Spleen (tissue), 11 donors: Measurements from ENCODE around the gene GREB1L. TPM values are rescaled to one million over a fixed set of nuclear protein-coding genes. Genes with fewer than 3 reads are reported as not detected.

ENCODE experiments used
- DNase-seq: peaks from one replicate; pipeline ENCODE4 v3.0.0-alpha.2; 2020
- H3K27ac ChIP-seq, 8 donors: fragments of 200-600 bp; sonication (generic) in 7 of 8; 1 replicate in 4 of 8; 2 replicates in 4 of 8; pipeline versions ENCODE4 v1.5.0 to v1.8.0; 2016 to 2021; ENCODE audit warnings: inconsistent platforms in 4 of 8, mild to moderate bottlenecking in 4 of 8, moderate library complexity in 1 of 8
- H3K27me3 ChIP-seq, 7 donors: fragments of 200-600 bp; sonication (generic) in 6 of 7; replicated peaks in 1 of 7; 1 replicate in 4 of 7; 2 replicates in 3 of 7; pipeline versions ENCODE4 v1.5.0 to v1.8.0; 2016 to 2021; ENCODE audit warnings: inconsistent platforms in 3 of 7, mild to moderate bottlenecking in 1 of 7
- H3K36me3 ChIP-seq, 6 donors: fragments of 200-600 bp; sonication (generic) in 5 of 6; 1 replicate in 4 of 6; 2 replicates in 2 of 6; pipeline versions ENCODE4 v1.5.0 to v1.8.0; 2016 to 2021; ENCODE audit warnings: inconsistent platforms in 2 of 6
- H3K4me1 ChIP-seq, 6 donors: fragments of 200-600 bp; sonication (generic) in 5 of 6; 1 replicate in 3 of 6; 2 replicates in 3 of 6; pipeline versions ENCODE4 v1.5.0 to v1.8.0; 2016 to 2021; ENCODE audit warnings: inconsistent platforms in 3 of 6
- H3K4me3 ChIP-seq, 8 donors: fragments of 200-600 bp; sonication (generic) in 7 of 8; 1 replicate in 4 of 8; 2 replicates in 4 of 8; pipeline versions ENCODE4 v1.5.0 to v1.8.0; 2016 to 2021; ENCODE audit warnings: inconsistent platforms in 4 of 8, mild to moderate bottlenecking in 4 of 8, moderate library complexity in 2 of 8
- H3K9me3 ChIP-seq, 8 donors: fragments of 200-600 bp; sonication (generic) in 7 of 8; 1 replicate in 4 of 8; 2 replicates in 4 of 8; pipeline versions ENCODE4 v1.5.0 to v1.8.0; 2016 to 2021; ENCODE audit warnings: inconsistent platforms in 4 of 8
- CTCF ChIP-seq, 11 experiments: fragments of 200-600 bp in 7 of 11; fragments of 450-650 bp in 4 of 11; sonication (generic) in 4 of 11; IDR thresholded peaks in 8 of 11; conservative IDR thresholded peaks in 3 of 11; 1 replicate in 7 of 11; 2 replicates in 4 of 11; pipeline versions ENCODE4 v1.4.0 to v1.8.0; 2016 to 2021; ENCODE audit warnings: antibody characterized with exemption in 11 of 11, inconsistent platforms in 4 of 11, mild to moderate bottlenecking in 1 of 11
- POLR2A ChIP-seq, 3 donors: fragments of 450-650 bp; IDR thresholded peaks; one replicate each; pipeline ENCODE4 v1.5.1; 2017; ENCODE audit warnings: antibody characterized with exemption in 3 of 3, mild to moderate bottlenecking in 1 of 3
- POLR2AphosphoS5 ChIP-seq, 3 donors: sonication (generic); formaldehyde crosslinking; IDR thresholded peaks; one replicate each; pipeline ENCODE4 v1.5.1; 2017; ENCODE audit warnings: antibody characterized with exemption in 3 of 3
- WGBS, 5 donors: extraction: QIAGEN DNeasy Blood & Tissue Kit in 3 of 5; methylation state at CpG; one replicate each; pipeline versions ENCODE4 v1.1.5 to v1.1.7; 2013 to 2018; 5-methylcytosine and 5-hydroxymethylcytosine counted together
- intact Hi-C: fragments of 100-400 bp; cut with DNase I; formaldehyde crosslinking; loops from one replicate; pipeline ENCODE4 v1.15.0; 2023; ENCODE audit warnings: low total_unique reads
- polyA plus RNA-seq, 3 donors: library from polyadenylated mRNA; stranded (reverse); fragments of 200-250 nt; gene quantifications; one replicate each; pipeline ENCODE4 v1.2.1, GENCODE V29; 2013
- total RNA-seq, 7 donors: library from RNA; depleted of rRNA in 3 of 7; stranded (reverse); fragments of >200 nt in 3 of 7; fragmentation: NEBNext Ultra II Directional in 4 of 7; extraction: Animal tissue kit (Norgen Biotek cat#: 25700) in 4 of 7; gene quantifications; one replicate each; pipeline versions ENCODE4 v1.1.0 to v1.2.1, GENCODE V29; 2016 to 2021
- donor health status: healthy with polysubstance abuse.
- donor health status: DM: no; HTN: no; CAD: no; lungs with moderate emphysema.
- donor health status: DM: no; HTN: no; CAD: no.
- donor health status: Bipolar disorder and iron deficiency.
- donor health status: healthy.
- donor health status: DM: no; HTN: no; CAD: no.
- donor health status: DM: yes; HTN: yes; CAD: no.

The GREB1L gene
- total and polyA plus RNA-seq, 10 donors = under 0.01 to 0.79 (median 0.57) TPM

- no peaks in the 10 kb centered on the region for H3K4me1 ChIP-seq
- WGBS, 5 donors = 73 to 87% (median 78%) methylated on average over 3 of the region's 3 CpGs
- TF ChIP-seq CTCF (IDR thresholded peaks at IDR 0.05 in 8 of 11, conservative IDR thresholded peaks at IDR 0.05 in 3 of 11) (no peak), POLR2A (IDR thresholded peaks at IDR 0.05) (no peak), POLR2AphosphoS5 (IDR thresholded peaks at IDR 0.05) (no peak)
- DNase-seq = no peak
- H3K36me3 ChIP-seq = no peaks in the 10 kb centered on the region
- H3K27me3 ChIP-seq = peaks cover 0 to 3% (median 0%) of the 10 kb centered on the region in 7 donors
- no peaks in the 10 kb centered on the region for H3K9me3 ChIP-seq
- H3K4me3 ChIP-seq = no peak overlapping the region
- no peak overlapping the region for H3K27ac ChIP-seq
- intact Hi-C loops = no loop called here
Measured at GRCh38 chr18:21255211-21255610, 13.2 kb downstream of the GREB1L start.

GRCh38 chr18:21257386-21257785, 15.4 kb downstream of the GREB1L start:
- intact Hi-C loops = no loop called here
- TF ChIP-seq POLR2A (IDR thresholded peaks at IDR 0.05) (no peak), CTCF (IDR thresholded peaks at IDR 0.05 in 8 of 11, conservative IDR thresholded peaks at IDR 0.05 in 3 of 11) (no peak), POLR2AphosphoS5 (IDR thresholded peaks at IDR 0.05) (no peak)
- H3K27me3 ChIP-seq = no peaks in the 10 kb centered on the region

GRCh38 chr18:21260621-21261020, 18.6 kb downstream of the GREB1L start:
- DNase-seq = no peak
- WGBS, 5 donors = 42 to 64% (median 62%) methylated on average over 2 of the region's 2 CpGs
- Histone ChIP-seq H3K4me3 (no peak overlapping the region), H3K9me3 (no peaks in the 10 kb centered on the region), H3K27ac (no peak overlapping the region), H3K36me3 (no peaks in the 10 kb centered on the region), H3K27me3 (peaks cover 0 to 3% (median 0%) of the 10 kb centered on the region in 7 donors), H3K4me1 (no peaks in the 10 kb centered on the region)
- TF ChIP-seq POLR2A (IDR thresholded peaks at IDR 0.05) (no peak), CTCF (IDR thresholded peaks at IDR 0.05 in 8 of 11, conservative IDR thresholded peaks at IDR 0.05 in 3 of 11) (no peak), POLR2AphosphoS5 (IDR thresholded peaks at IDR 0.05) (no peak)
- intact Hi-C loops = no loop called here

More at GRCh38 chr18:21257386-21257785, 15.4 kb downstream of the GREB1L start:
- Histone ChIP-seq H3K4me1 (no peaks in the 10 kb centered on the region), H3K27ac (no peak overlapping the region), H3K4me3 (no peak overlapping the region), H3K36me3 (no peaks in the 10 kb centered on the region), H3K9me3 (no peaks in the 10 kb centered on the region)
- no peak for DNase-seq

GRCh38 chr18:21261352-21261751, 19.3 kb downstream of the GREB1L start:
- H3K27me3 ChIP-seq = peaks cover 0 to 3% (median 0%) of the 10 kb centered on the region in 7 donors
- TF ChIP-seq POLR2AphosphoS5 (IDR thresholded peaks at IDR 0.05) = no peak
- TF ChIP-seq POLR2A (IDR thresholded peaks at IDR 0.05) = no peak
- no peak for TF ChIP-seq CTCF (IDR thresholded peaks at IDR 0.05 in 8 of 11, conservative IDR thresholded peaks at IDR 0.05 in 3 of 11)
- no peak for DNase-seq
- no peaks in the 10 kb centered on the region for H3K4me1 ChIP-seq
- no peaks in the 10 kb centered on the region for H3K9me3 ChIP-seq
- H3K27ac ChIP-seq = no peak overlapping the region
- H3K36me3 ChIP-seq = no peaks in the 10 kb centered on the region
- intact Hi-C loops = no loop called here
- H3K4me3 ChIP-seq = no peak overlapping the region
- 89 to 96% (median 94%) methylated on average over 1 of the region's 1 CpG for WGBS, 5 donors
